GM04504 (cell line): ENCODE results near the gene ASB7.
A peak's percentile ranks its signal among the peaks of the same experiment; 100 is the strongest.
"Not testable (repeated sequence)": the region's sequence is repeated elsewhere in the genome, so short reads cannot be mapped to it uniquely, and the experiment has no call there.

ENCODE experiments used
- DNase-seq: peaks from one replicate; pipeline ENCODE4 v3.0.0-alpha.2; 2012; ENCODE audit warnings: low read depth

ASB7 gene, protein sequence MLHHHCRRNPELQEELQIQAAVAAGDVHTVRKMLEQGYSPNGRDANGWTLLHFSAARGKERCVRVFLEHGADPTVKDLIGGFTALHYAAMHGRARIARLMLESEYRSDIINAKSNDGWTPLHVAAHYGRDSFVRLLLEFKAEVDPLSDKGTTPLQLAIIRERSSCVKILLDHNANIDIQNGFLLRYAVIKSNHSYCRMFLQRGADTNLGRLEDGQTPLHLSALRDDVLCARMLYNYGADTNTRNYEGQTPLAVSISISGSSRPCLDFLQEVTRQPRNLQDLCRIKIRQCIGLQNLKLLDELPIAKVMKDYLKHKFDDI

DNA sequence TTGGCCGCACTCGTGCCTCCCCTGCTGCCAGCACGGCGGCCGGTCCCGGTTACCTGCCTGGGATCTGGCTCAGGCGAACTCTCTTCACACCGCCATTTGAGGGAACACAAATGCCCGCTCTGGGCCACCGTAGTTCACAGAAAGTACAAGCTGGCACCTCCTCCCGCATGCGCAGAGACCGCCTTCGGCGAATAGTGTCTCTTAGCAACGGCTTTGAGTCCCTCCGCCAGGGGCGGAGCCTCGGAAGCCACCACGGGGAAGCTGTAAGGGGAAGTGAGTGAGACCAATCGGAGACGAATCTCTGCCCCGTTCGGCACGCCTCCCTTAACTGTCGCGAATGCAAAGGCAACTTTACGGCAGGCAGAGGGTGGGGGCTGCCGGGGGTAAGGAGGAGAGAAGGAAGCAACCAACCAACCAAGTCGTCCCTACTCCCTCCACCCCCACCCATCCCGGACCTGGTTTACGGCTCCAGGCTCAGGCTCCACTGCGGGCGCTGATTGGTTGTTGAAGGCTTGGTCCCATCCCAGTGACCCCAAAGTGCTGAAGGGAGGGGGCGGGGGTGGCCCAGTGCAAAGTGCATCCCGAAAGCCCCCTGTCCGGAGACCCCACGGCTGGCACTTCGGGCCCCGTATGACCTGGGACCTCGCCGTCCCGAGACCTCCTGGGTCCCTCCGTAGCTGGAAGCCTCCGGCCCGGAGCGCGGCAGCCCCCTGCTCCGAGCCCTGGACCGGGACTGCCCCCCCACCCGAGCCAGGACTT lies at the start of gene ASB7, which contains the start of gene LINS1:
Gene ASB7 (plus strand): TSS at position 526 of the 759 bp plus-strand sequence. CDS start 9,628 bp downstream, outside the sequence.
Gene LINS1 (minus strand): TSS at position 121 of the 759 bp plus-strand sequence. CDS start 21,342 bp downstream, outside the sequence.
- DNase-seq, result peak; percentile 100

DNA sequence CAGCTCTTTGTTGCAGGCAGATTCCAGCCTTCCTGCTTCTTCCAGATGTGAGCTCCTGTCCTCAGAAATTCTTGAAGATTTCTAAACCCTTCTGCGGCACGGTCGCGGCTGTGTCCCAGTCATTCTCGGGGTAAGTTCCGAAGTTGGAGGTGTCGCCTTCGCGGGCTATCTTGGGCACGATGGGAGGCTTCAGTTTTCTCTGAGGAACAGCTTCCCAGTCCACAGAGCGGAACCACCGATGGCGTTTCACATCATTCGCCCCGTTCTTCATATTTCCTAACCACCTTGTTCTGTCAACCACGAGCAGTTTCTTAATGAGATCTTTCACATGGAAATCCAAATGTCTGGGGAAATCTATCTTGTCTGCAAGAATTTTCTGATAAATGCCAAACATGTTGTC lies 48.9 kb upstream of the ASB7 start:
- no peak for DNase-seq

DNA sequence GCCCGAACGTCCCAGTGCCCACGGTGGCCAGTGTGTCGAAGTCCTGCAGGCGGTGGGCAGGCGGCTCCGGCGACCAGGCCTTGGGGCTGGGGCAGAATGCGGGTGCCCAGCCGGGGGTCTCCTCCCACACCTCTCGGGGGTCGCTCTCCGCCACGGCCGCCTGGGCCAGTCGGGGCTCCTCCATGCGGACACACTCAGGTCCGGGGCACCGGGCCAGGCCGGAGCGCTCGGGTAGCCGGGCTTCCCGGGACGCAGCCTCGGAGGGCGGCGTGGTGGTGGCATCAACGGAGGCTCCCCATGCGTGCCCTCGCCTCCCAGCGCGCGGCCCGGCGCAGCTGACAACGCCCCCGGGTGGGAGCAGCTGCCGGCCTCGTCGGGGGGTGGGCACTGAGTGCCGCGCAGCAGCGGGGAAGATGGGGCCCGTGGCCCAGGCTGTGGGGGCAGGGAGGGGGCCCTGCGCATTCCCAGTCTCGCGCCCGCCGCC lies 43.6 kb upstream of the ASB7 start:
- DNase-seq, result no peak

DNA sequence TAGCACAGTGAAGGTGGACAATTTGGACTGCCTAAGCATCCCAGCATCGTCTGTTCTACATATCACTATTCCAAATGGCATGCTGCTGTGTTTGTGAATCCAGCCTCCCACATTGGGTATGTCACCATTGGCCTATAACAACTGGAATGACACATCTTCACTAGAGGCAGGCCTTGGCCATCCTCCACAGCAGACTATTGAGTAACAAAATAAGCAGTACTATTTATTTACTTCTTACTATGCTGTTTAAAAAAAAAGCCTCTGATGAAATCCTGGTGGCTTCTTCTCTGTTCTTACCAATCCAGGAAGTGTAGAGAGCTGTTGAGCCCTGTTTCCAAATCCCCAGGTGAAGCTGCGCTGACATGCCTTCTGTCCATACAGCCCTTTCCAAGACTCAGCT lies 43.1 kb upstream of the ASB7 start:
- peak; percentile 53 for DNase-seq

DNA sequence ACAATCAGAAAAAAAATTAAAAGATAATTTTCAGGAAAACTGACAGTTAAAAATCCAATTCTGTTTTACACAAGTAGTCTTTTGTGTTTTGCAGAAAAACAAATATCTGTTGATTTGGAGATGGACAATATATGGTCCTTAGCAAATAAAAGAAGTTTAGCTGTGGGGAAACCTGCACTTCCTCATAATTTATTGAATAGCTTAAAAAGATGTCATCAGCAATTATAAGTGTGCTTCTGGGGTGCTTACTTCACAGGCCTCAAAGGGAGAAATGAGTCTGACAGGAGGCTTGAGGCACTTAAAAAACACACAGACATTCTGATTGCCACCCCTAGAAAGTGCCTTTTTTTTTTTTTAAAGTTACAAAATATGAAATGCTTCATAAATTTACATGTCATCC lies 42.1 kb upstream of the ASB7 start:
- DNase-seq, result no peak

DNA sequence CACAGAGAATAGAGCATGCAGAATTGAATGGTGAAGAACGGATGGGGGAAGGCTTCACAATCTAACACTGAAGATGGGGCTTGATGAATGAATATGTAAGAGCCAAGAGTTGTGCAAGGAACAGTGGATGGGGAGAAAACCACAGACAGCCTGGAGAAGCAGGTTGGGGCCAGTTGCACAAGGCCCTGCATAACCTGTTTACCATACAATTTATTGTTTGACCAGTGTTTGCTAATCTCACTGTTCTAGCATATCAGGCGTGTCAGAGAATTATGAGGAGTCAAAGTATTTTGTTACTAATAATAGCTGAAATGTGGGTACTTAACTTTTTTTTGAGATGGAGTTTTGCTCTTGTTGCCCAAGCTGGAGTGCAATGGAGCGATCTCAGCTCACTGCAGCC lies 36.8 kb upstream of the ASB7 start:
- DNase-seq, result no peak

DNA sequence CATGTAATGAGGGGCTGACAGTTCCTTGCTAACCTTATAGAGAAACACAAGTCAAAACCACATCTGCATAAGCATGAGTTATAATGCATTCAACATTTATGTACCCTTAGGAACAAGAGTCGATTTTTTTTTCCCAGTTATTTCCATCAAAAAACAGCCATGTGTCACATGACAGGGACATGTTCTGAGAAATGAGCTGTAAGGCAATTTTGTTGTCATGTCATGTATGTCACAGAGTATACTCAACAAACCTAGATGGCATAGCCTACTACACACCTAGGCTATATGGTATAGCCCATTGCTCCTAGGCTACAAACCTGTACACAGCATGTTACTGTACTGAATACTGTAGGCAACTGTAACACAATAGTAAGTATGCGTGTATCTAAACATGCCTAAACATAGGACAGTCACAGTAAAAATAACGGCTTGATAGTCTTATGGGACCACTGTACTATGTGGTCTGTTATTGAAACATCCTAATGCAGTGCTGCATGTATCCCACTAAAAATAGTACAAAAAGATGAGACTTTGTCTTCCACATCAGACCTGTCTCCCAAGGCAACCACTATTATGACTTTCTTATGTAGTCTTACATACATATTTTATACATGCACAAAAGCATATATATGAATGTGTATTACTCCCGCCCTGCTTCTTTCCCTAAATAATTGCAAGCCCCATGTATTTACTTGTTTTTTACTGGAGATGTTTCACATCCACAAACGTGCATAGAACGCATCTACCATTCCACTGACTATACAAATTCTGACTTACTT lies 35.4 kb upstream of the ASB7 start:
- DNase-seq, result no peak

DNA sequence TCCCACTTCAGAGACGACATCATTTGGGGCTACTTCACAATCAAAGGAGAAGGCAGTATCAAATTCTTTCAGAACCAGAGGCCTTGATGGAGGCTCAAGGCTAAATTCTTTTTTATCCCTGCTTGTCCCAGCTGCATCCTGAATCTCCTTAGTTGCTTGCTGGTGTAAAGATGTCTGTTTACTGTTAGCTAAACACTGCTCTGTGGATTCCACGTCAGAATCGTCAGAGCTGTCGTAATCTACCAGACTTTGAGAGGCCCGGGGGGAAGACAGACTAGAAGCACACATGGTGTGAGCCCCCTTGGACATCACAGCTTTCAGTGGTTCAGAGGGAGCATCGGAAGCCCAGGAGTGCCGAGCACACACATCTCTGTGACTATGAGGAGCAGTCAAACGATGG lies 33.0 kb upstream of the ASB7 start:
- DNase-seq, result no peak

DNA sequence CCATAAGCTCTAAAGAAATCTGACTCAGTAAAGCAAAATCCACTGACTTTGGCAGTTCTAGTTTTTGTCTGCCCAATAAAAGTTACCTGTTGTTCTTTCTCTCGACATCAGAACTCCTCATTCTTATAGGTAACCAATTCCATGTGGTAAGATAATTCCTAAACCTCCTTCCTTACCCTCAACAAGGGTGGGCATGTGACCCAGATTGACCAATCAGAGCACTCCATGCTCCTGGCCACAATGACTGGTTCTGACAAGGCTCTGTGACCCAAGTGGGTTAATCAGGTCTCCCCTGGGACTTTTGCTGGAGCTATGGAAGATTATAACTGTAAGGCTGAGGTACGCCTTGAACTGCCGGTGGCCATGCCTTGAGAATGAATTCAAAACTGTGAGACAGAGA lies 32.1 kb upstream of the ASB7 start:
- no peak for DNase-seq

DNA sequence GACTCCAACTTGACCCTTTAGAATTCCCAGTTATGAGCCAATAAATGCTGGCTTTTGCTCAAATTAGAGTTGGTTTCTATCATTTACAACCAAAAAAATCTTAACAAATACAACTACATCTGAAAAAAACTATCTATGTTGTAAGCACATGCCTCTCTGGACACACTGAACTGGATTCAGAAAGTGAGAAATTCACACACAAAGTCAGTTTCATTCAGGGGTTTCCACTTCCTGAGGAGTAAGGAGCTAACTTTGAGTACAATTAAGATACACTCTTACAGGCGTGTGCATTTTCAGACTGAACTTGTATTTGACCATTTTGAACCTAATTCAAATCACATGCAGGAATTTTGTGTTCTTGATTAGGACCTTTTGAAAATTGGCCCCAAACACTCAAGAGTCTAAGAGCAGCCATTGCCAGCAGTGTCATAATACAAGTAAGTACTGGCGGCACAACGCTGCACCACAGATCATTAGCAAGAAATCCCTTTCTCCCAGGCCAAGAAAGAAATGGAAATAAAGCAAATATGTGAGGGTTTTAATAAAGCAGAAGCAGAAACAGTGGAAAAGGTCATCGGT lies 31.6 kb upstream of the ASB7 start:
- no peak for DNase-seq

DNA sequence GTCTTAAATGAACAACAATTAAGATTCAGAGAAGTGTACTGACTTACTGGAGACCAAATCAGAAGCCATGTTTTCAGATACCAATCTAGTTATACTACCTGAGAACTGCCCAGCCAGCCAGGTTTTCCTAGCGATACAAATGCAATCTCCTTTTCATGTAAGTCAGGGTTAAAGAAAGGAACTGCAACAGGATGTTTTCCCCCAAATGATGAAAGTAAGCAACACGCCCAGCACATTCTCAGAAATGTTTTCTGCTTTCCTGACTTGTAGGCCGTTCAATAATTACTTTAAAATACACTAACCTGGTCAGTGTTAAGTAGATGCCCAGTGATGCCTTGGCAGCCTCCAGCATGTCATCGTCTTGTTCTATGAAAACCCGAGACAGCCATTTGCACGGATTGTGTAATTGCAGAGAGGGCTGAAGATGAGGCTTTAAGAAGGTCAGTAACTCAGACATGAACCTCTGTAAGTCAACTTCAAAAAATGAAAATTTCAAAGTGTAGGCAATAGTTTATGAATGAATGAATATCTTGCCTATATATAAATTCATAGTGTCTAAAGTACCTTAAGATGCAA lies 30.7 kb upstream of the ASB7 start:
- DNase-seq, result no peak

DNA sequence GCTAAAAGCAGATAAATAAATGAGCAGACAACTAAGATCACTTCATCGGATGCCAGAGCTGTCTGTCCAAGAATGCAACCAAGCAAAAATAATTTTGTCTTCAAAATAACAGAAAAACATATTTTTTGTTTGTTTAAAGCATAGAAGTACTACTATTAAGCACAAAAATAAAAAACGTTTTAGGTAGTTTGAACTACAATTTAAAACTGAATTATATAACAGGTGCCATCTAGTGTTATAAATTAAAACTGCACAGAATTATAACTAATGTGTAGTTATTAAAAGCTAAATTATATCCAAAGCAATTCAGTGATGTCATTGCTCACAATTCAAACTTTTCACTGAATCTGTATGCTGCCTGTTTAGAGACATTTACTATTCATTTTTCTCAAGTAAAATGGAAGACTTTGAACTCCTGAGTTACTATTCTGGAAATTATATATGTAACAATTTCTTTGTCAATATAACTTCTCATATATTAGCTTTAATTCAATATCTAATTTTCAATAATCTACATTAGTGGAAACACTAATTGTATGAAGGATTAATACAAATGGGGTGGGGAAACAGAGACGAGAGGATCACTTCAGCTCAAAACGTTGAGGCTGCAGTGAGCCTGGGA lies 29.9 kb upstream of the ASB7 start:
- no peak for DNase-seq

DNA sequence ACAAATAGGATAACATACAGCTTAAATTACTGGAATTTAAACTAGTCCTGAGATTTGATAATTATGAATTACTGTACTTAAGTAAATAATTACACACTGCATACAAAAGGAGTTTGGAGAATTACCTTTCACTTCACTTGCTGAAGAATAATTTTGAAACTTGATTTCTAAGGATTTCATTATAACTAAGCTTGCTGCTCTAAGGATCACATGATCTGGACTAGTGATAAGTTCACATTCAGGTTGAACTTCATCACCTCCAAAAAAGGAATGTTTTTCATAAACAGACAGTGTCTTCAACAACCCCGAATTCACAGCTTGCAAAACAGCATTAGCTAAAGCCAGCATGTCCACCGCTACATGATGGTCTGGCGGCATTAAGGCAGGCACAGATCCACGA lies 28.9 kb upstream of the ASB7 start:
- DNase-seq, result no peak

DNA sequence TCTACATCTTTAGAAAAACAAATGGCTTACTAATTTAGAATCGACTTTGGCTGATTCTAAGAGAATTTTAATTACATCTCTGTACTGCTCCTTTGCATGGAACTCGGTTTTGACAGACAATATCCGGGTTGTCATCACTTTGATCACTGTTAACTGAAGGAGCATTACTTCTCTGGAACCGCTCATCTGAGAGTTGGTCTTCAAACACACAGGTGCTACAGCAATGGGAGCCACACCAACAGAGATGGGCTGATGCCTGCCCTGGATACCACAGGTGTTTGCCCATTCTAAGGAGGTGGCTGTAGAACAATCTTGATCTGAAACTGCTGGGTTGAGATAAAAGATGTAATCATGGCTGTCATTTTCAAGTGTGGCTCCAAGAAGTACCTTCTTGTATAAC lies 22.0 kb upstream of the ASB7 start:
- DNase-seq, result no peak

DNA sequence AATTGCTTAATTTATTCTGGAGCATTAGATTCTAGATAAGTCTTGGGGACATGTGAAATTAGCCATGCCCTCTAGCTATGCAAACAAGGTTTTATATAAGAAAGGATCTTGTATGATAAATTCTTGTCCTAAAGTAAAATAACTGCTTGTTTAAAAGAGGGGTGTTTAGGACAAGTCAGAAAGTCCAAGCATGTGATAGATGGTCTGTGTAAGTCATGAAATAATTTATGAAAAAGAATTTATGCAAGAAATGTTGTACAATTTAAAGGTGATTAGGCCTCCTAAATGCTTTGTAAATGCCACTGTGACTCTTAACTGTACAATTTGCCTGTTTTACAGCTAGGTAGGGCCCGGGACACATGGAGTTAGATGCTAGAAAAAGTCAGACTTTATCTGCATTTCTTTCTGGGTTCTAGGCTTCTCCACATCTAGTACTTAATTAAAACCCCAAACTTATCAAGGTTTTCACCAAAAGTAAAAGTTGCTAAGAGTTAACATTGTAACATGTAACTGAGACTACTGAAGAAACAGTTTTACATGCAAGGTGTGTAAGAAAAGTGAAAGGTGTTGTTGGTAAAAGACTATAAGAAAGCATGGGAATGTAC lies 13.6 kb upstream of the ASB7 start:
- DNase-seq, result no peak

DNA sequence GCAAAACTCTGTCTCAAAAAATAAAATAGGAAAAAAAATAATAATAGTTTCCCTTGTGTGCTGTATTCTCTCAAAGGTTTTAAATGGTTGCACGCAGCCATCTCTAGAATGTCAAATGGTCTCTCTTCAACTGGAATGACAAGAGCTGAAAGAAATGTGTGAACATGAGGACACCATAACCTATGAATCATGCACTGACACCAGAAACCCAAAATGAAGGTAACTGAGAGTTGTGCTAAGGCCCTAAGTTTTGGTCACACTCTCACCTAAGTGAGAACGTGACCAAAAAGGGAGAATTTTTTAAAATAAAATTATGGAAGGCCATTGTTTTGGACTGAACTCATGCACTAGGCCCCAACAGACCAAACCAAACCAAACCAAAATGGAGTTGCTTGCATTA lies 11.2 kb upstream of the ASB7 start:
- DNase-seq, result not testable (repeated sequence)

DNA sequence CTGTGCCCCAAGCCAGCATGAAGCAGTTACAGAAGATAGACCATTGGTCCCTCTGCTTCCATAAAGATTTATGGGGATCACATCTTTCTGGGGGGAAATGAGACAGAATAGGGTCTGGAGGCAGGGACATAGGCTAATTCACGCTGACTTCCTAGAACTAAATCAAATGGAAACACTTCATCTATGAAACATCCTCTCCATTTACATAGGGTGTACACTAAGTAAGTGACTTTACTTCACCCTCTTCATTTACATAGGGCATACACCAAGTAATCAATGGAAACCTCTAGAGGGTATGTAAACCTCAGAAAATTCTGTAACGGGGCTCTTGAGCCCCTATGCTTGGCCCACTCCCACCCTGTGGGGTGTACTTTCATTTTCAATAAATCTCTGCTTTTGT lies 10.6 kb upstream of the ASB7 start:
- DNase-seq, result no peak

DNA sequence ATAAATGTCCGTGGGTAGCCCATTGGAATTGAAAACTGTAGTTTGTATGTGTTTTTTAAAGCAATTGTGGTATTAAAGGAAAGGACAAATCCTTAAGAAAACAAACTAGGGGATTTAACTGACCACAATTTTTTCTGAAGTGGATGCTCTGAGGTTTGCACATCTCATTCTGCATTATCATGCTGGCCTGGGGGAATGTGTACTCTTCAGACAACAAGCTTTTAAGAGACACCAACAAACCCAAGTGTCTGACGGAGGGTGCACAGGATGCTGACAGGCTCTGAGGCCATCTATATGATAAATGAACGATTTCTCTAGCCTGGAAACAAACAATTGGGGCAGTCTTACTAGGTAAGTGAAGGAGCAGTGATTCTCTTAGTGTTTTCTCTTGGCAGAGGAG lies 9.5 kb upstream of the ASB7 start:
- DNase-seq, result no peak

DNA sequence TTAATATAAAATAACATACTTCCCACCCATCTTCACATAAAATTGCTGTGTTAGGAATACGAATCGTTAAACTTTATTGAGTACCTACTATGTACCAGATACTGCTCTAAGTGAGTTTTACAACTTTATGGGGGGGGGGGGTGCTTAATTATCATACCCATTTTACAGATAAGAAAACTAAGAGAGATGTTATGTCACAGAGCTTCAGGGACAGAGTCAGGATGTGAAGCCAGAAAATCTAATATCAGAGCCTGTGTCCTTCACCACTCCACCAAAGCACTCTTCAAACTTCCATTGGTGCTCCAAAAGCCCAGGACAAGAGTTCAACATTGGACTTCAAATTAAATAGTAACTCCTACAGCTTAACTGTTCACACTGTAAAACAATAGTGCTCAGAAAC lies 9.0 kb upstream of the ASB7 start:
- DNase-seq, result no peak

DNA sequence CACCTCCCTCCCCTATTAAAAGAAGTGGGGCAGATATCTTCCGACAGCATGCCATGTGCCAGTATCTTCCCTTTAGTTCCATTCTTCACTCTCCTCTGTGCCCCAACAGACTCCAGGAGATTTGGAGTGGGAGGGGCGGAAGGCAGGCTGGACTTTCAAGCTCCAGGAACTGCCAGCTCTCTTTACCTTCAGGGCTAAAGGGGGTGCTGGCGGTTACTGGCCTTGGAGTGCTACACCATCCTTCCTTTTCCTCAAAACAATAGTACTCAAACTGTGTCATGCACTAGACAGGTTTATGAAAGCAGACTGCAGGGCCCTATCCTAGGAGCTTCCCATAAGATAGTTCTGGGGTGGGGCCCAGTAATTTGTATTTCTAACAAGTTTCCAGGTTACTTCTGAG lies 6.4 kb upstream of the ASB7 start:
- no peak for DNase-seq

DNA sequence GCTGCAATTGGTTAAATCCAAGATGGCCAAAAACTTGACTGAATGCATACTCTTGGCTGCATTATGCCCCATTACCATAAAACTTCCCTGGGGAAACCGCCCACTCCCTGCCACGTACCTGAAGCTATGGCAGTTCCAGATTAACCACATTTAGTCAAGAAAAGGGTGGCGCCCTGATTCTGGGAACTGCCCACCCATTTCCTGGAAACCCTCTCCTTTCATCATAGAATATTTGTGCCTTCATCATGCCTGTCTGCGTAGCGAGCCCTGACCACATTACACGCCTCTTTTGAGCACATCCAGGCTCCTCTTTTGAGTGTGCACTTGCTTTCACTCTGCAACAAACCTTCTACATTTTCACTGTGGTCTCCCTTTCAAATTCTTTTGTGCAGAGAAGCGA lies 5.6 kb upstream of the ASB7 start:
- no peak for DNase-seq
